Endothelial cell of umbilical vein (primary cell): ENCODE measurements around the gene LHX6. TPM values are rescaled to one million over a fixed set of nuclear protein-coding genes. Genes with fewer than 3 reads are reported as not detected.

Source experiments
- BruUV-seq: library from RNA; stranded (reverse); fragments of 400-500 nt; replicated peaks from 2 replicates; lab custom pipeline; 2021; lab: Mats Ljungman, UMichigan
- CTCF ChIA-PET: fragments of 300-600, 350-600 bp; sonication (Branson Sonifier 250); formaldehyde crosslinking; loops from one replicate; lab custom pipeline; 2021; ENCODE audit warnings: antibody characterized with exemption, inconsistent platforms; lab: Charles Lee
- POLR2A ChIA-PET: fragments of 300-600, 350-600 bp; sonication (Branson Sonifier 250); formaldehyde crosslinking; loops from one replicate; lab custom pipeline; 2021; ENCODE audit warnings: antibody characterized with exemption, inconsistent platforms; lab: Charles Lee
- DNase-seq: peaks from one replicate; pipeline ENCODE4 v3.0.0-alpha.2; 2011; ENCODE audit warnings: low read depth, low spot score
- FAIRE-seq: peaks from 2 replicates; lab custom pipeline; 2011; peaks lifted over from hg19 to GRCh38; lab: Jason Lieb, UNC
- H2AFZ ChIP-seq: 2 replicates; pipeline ENCODE4 v1.6.0; 2012; ENCODE audit warnings: low read depth, low read length, control low read depth, inconsistent platforms
- H3K27ac ChIP-seq: 2 replicates; pipeline ENCODE4 v1.5.1; 2011; ENCODE audit warnings: low read depth, mild to moderate bottlenecking, control low read depth, low read length, moderate library complexity; ENCODE audit not compliant: insufficient read depth
- H3K27me3 ChIP-seq, 2 experiments: 2 replicates each; pipeline versions ENCODE4 v1.6.0 to v1.6.1; 2011; ENCODE audit warnings: low read length in 2 of 2, mixed read lengths in 1 of 2; ENCODE audit not compliant: control insufficient read depth in 2 of 2, insufficient read depth in 2 of 2
- H3K36me3 ChIP-seq, 2 experiments: 2 replicates in 1 of 2; 3 replicates in 1 of 2; pipeline ENCODE4 v1.5.1; 2011; ENCODE audit warnings: low read length in 2 of 2, mild to moderate bottlenecking in 1 of 2, moderate library complexity in 1 of 2; ENCODE audit not compliant: control insufficient read depth in 2 of 2, insufficient read depth in 2 of 2; ENCODE audit errors: extremely low read depth in 1 of 2
- H3K4me1 ChIP-seq: 3 replicates; pipeline ENCODE4 v1.5.1; 2011; ENCODE audit warnings: mild to moderate bottlenecking, low read length; ENCODE audit not compliant: control insufficient read depth, insufficient read depth; ENCODE audit errors: extremely low read depth
- H3K4me2 ChIP-seq: 2 replicates; pipeline ENCODE4 v1.6.1; 2011; ENCODE audit warnings: low read length, control low read depth, mixed read lengths; ENCODE audit not compliant: insufficient read depth
- H3K4me3 ChIP-seq, 3 experiments: fragments of 200-600 bp in 1 of 3; sonication (generic), shearing (Covaris generic) in 1 of 3; replicated peaks in 1 of 3; 2 replicates each; pipeline ENCODE4 v1.5.1; 2011 to 2016; ENCODE audit warnings: control low read depth in 3 of 3, low read length in 3 of 3, mild to moderate bottlenecking in 2 of 3, inconsistent platforms in 1 of 3, low read depth in 1 of 3, moderate library complexity in 1 of 3; ENCODE audit not compliant: insufficient read depth in 1 of 3
- H3K79me2 ChIP-seq: 2 replicates; pipeline ENCODE4 v1.6.0; 2012; ENCODE audit warnings: low read length, inconsistent platforms; ENCODE audit not compliant: control insufficient read depth, insufficient read depth
- H3K9ac ChIP-seq: replicated peaks from 2 replicates; pipeline ENCODE3; 2011; ENCODE audit warnings: low read length, control low read depth; ENCODE audit not compliant: insufficient read depth; ENCODE audit errors: extremely low read depth
- H3K9me1 ChIP-seq: replicated peaks from 3 replicates; pipeline ENCODE4 v1.6.0; 2011; ENCODE audit warnings: mild to moderate bottlenecking, low read length; ENCODE audit not compliant: control insufficient read depth, insufficient read depth; ENCODE audit errors: extremely low read depth
- H3K9me3 ChIP-seq: replicated peaks from 2 replicates; pipeline ENCODE4 v1.5.1; 2012; ENCODE audit warnings: low read length, inconsistent platforms; ENCODE audit not compliant: control insufficient read depth, insufficient read depth
- H4K20me1 ChIP-seq: replicated peaks from 2 replicates; pipeline ENCODE3; 2011; ENCODE audit warnings: mild to moderate bottlenecking, low read length; ENCODE audit not compliant: control insufficient read depth, insufficient read depth; ENCODE audit errors: extremely low read depth
- CTCF ChIP-seq, 2 donors: IDR thresholded peaks; 1 replicate in 1 of 2; 2 replicates in 1 of 2; pipeline ENCODE4 v1.5.1; 2011; ENCODE audit warnings: low read length in 2 of 2, mild to moderate bottlenecking in 2 of 2, moderate library complexity in 2 of 2, control low read depth in 1 of 2, inconsistent platforms in 1 of 2, low read depth in 1 of 2; ENCODE audit not compliant: insufficient read depth in 1 of 2; ENCODE audit errors: extremely low read depth in 1 of 2
- EZH2 ChIP-seq: IDR thresholded peaks from 2 replicates; pipeline ENCODE4 v1.6.1; 2012; ENCODE audit warnings: borderline replicate concordance, low read depth, mild to moderate bottlenecking, moderate library complexity, low read length, inconsistent platforms; ENCODE audit not compliant: severe bottlenecking
- FOS ChIP-seq: IDR thresholded peaks from 2 replicates; pipeline ENCODE4 v1.6.1; 2011; ENCODE audit warnings: mild to moderate bottlenecking, low read length, moderate library complexity, borderline replicate concordance; ENCODE audit not compliant: insufficient read depth
- GATA2 ChIP-seq: IDR thresholded peaks from 2 replicates; pipeline ENCODE4 v1.7.0; 2011; ENCODE audit warnings: low read depth, mild to moderate bottlenecking, moderate library complexity, mixed read lengths, low read length; ENCODE audit not compliant: insufficient read length, insufficient read depth
- JUN ChIP-seq: IDR thresholded peaks from 2 replicates; pipeline ENCODE4 v1.6.1; 2011; ENCODE audit warnings: borderline replicate concordance, low read depth; ENCODE audit not compliant: insufficient read length, insufficient read depth
- MAX ChIP-seq: IDR thresholded peaks from 2 replicates; pipeline ENCODE4 v1.6.1; 2011; ENCODE audit not compliant: insufficient read depth, insufficient read length
- MYC ChIP-seq: IDR thresholded peaks from one replicate; pipeline ENCODE4 v1.6.1; 2011; ENCODE audit warnings: mild to moderate bottlenecking, low read depth, low read length
- POLR2A ChIP-seq: IDR thresholded peaks from 2 replicates; pipeline ENCODE4 v1.6.1; 2012; ENCODE audit warnings: low read depth, mild to moderate bottlenecking, control low read depth, low read length
- POLR2AphosphoS5 ChIP-seq: IDR thresholded peaks from 2 replicates; pipeline ENCODE4 v1.6.1; 2012; ENCODE audit warnings: low read depth, mild to moderate bottlenecking, control low read depth, low read length, moderate library complexity; ENCODE audit not compliant: insufficient read depth
- dilution Hi-C: fragments of 300-500 bp; cut with MboI; formaldehyde crosslinking; loops from one replicate; pipeline ENCODE4 v1.15.0; 2019; ENCODE audit warnings: low sequenced_read_pairs; ENCODE audit not compliant: extremely low pct_ligation_motif_present
- intact Hi-C: fragments of 100-400 bp; cut with micrococcal nuclease; formaldehyde crosslinking; loops from one replicate; pipeline ENCODE4 v1.10.0; 2022
- polyA plus RNA-seq, 4 experiments: library from polyadenylated mRNA; depleted of rRNA in 3 of 4; stranded (reverse) in 3 of 4; unstranded in 1 of 4; fragments of >200 nt; gene quantifications; 2 replicates each; pipeline versions ENCODE4 v1.2.1 to v1.2.3, GENCODE V29; 2011 to 2012; ENCODE audit warnings: missing spikeins in 1 of 4
- total RNA-seq: library from RNA; stranded (reverse); gene quantifications from 2 replicates; pipeline ENCODE4 v1.2.3, GENCODE V29; 2021

LHX6 gene
- total and polyA plus RNA-seq, 2 donors (not counting 3 experiments of a cell fraction or from before 2014, with no cell fraction given), result 2.4 to 18.4 TPM

GRCh38 chr9:122276096-122276495 is 47.3 kb upstream of the LHX6 start:
- intact Hi-C loops, result no loop called here
- Histone ChIP-seq H3K9ac (no peak overlapping the region), H3K9me1 (no peaks in the 10 kb centered on the region), H3K79me2 (peaks cover 31% of the 10 kb centered on the region), H3K27ac (no peak overlapping the region), H3K36me3 (peaks cover 2 to 5% of the 10 kb centered on the region in 2 experiments), H3K9me3 (no peaks in the 10 kb centered on the region), H2AFZ (no peak overlapping the region), H3K27me3 (no peaks in the 10 kb centered on the region), H3K4me3 (no peak overlapping the region), H4K20me1 (no peaks in the 10 kb centered on the region), H3K4me2 (no peak overlapping the region), H3K4me1 (peaks cover 4% of the 10 kb centered on the region)
- DNase-seq, result no peak
- POLR2A ChIA-PET, result no interaction called here
- CTCF ChIA-PET, result no interaction called here
- dilution Hi-C loops, result no loop called here
- TF ChIP-seq EZH2 (no peak), POLR2A (no peak), FOS (no peak), MYC (no peak), POLR2AphosphoS5 (no peak)
- no TSS peak for BruUV-seq
- FAIRE-seq, result no peak

GRCh38 chr9:122274055-122274454 is 45.3 kb upstream of the LHX6 start:
- Histone ChIP-seq H3K79me2 (peaks cover 31% of the 10 kb centered on the region), H3K9ac (no peak overlapping the region), H3K27ac (no peak overlapping the region), H3K9me1 (no peaks in the 10 kb centered on the region), H4K20me1 (no peaks in the 10 kb centered on the region), H3K4me1 (no peaks in the 10 kb centered on the region), H3K9me3 (no peaks in the 10 kb centered on the region), H3K4me2 (no peak overlapping the region), H2AFZ (no peak overlapping the region), H3K4me3 (no peak overlapping the region), H3K27me3 (no peaks in the 10 kb centered on the region), H3K36me3 (peaks cover 0 to 3% of the 10 kb centered on the region in 2 experiments)
- CTCF ChIA-PET, result interaction anchor here (1.6 kb wide), 1 partner anchor 149 kb away, joined by 3 read pairs; no protein-coding TSS in a partner anchor
- no peak for FAIRE-seq
- POLR2A ChIA-PET, result no interaction called here
- dilution Hi-C loops (no loop called here), intact Hi-C loops (no loop called here)
- DNase-seq, result no peak
- TF ChIP-seq MYC (no peak), POLR2A (no peak), POLR2AphosphoS5 (no peak), EZH2 (no peak), MAX (no peak), JUN (no peak), FOS (no peak), GATA2 (no peak), CTCF (IDR thresholded peaks at IDR 0.05; ENCODE audit: extremely low read depth in 1 of 2, insufficient read depth in 1 of 2, low read depth in 1 of 2, low read length in 2 of 2) (no peak)
- no TSS peak for BruUV-seq
